Activated CD8-positive, alpha-beta memory T cell treated with anti-CD3 and anti-CD28 coated beads, Interleukin-2, amount 50 U/mL, for 48 hours (primary cell): Measurements from ENCODE around the gene RESP18.
"Not testable (repeated sequence)": the region's sequence is repeated elsewhere in the genome, so short reads cannot be mapped to it uniquely, and the experiment has no call there.

Experiments used
- DNase-seq: peaks from one replicate; pipeline ENCODE4 v3.0.0-alpha.2; 2020

Gene RESP18

DNA sequence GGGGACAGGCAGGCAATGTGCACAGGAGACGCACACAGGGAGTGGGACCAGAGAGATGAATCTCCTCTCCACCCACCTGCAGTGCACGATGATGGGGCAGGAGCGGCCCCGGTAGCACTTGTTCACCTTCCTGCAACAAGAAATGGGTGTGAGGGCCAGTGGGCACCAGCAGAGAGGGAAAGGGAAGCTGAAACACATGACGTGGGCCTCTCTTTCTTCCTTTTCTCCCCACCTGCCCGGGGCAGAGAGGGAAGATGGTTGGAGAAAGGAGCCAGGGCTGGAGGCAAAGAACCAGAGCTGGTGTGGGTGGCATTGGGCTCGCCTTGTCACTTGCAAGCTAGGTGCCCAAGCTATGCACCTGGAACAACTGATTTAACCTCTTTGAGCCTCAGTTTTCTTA is 41.1 kb downstream of the RESP18 start:
- no peak for DNase-seq

DNA sequence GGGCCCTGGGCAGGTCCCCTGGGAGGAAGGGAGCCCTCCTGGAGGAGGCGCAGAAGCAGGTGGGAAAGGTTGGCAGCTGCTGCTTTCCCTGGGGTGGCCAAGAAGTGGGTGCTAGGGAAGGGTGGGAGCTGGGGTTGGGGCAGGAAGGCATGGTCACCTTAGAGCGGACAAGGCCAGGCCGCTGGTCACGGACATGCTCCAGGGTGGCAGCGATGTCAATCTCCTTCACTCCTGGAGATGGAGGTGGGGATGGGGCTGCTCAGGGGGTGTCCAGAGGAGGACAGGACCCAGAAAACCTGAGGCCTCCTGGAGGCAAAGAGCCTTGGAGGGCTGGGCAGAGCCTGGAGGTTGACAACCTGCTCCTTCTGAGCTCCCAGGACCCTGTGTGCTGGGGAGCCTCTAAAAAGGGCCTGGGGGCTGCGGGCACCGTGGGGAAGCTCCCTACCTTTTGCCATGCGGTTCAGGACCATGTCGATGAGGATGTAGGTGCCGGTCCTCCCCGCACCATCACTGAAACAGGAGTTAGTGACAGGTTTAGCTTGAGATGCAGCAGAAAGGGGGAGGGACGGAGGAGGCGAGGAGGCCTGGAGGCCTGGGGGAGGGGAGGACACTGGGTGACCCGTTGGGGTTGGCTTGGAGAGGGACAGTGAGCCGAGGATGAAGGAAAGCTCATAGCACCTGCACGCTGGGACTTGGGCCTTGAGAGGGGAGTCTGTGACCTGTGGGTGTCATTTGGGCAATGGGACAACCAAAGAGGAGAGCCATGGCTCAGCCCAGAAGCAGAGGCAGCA is 42.0 kb downstream of the RESP18 start:
- no peak for DNase-seq

GRCh38 chr2:219289537-219290361 is 42.8 kb downstream of the RESP18 start:
- DNase-seq: no peak

DNA sequence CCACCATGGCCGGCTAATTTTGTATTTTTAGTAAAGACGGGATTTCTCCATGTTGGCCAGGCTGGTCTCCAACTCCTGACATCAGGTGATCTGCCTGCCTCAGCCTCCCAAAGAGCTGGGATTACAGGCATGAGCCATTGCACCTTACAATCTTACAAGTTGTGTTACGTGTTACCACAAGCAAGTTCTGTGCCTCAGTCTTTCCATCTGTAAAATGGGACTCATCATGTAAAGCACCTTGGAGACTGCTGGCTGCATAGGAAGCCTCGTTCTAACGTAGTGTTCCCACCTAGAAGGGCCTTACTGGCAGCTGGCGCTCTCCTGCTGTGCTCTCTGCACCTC is 43.4 kb downstream of the RESP18 start:
- no peak for DNase-seq

DNA sequence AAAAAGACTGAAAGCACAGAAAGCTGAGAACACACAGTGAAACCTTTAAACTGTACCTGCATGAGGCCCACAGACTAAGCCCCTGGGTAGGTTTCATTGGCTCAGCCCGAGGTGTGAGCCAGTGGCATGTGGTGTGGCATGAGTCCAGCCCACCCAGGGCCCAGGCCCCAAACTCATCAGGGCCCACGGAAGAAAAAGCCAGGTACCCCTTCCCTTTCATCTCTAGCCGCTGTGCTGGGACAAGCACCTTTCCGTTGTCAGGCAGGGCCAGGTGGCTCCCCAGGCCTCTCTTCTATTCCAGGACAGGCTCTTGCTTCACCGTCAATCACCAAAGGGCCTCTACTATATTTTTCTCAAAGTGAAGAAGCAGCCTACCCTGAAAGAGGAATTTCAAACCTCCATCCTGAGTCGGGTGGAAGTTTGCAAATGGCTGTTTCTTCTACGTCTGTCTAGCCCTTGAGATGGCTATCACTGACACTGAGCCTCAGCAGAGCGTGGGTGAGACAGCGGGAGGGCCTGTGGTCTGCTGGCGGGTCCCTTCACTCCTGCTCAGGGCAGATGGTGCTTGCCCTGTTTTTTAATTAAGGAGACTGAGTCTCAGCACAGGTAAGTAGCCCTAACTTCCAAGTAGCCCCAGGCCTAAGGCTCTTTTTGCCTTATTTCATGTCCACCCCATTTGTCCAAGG is 44.8 kb downstream of the RESP18 start:
- no peak for DNase-seq

GRCh38 chr2:219287116-219287440 is 45.5 kb downstream of the RESP18 start:
- not testable (repeated sequence) for DNase-seq

DNA sequence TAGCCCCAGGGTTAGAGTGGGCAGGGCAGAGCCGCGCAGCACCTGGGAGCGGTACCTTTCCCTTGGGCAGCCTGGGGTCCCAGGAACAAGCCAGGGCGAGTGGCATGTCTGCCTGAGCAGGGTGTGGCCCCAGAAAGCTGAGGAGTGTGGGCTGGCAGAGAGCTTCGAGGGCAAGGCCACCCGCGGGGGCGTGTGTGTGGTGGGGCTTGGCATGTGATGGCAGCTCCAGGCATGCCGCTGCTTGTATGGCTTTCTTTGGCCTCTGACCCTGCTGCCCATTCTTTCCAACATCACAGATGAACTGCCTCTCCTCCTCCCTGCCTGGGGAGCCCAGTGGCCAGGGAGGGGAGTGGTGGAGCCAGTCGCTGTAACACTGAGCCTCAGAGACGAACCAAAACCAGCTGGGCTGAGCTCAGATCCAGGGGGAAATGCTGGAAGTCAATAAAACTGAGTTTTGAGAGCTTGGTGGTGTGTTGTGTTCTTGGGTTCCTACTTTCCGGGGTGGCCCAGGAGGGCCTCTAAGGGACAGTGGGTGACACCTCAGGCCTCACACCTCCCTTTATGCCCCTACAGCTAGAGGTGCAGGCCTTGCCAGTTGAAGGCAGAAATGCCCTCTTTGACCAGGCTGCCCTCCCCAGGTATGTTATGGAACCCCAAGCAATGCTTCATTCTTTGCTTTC is 46.0 kb downstream of the RESP18 start:
- no peak for DNase-seq

GRCh38 chr2:219285894-219286425 is 46.6 kb downstream of the RESP18 start:
- DNase-seq: no peak

DNA sequence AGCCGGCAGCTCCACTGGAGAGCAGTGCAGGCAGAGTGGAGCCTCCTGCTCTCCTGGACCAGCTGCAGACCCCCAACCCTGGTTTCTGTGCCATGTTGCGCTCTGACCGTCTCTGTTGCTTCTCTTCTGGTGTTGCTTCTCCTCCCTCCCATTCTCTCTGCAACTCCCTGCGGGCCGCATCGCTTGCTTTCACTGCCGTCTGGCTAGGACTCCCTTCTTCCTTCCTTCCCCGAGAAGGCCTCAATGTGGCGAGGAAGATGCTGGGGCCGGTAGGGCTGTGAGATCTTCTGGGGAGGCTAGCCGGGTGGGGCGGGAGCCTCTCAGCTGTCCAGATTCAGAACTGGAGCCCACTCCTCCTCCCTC is 47.2 kb downstream of the RESP18 start:
- no peak for DNase-seq

DNA sequence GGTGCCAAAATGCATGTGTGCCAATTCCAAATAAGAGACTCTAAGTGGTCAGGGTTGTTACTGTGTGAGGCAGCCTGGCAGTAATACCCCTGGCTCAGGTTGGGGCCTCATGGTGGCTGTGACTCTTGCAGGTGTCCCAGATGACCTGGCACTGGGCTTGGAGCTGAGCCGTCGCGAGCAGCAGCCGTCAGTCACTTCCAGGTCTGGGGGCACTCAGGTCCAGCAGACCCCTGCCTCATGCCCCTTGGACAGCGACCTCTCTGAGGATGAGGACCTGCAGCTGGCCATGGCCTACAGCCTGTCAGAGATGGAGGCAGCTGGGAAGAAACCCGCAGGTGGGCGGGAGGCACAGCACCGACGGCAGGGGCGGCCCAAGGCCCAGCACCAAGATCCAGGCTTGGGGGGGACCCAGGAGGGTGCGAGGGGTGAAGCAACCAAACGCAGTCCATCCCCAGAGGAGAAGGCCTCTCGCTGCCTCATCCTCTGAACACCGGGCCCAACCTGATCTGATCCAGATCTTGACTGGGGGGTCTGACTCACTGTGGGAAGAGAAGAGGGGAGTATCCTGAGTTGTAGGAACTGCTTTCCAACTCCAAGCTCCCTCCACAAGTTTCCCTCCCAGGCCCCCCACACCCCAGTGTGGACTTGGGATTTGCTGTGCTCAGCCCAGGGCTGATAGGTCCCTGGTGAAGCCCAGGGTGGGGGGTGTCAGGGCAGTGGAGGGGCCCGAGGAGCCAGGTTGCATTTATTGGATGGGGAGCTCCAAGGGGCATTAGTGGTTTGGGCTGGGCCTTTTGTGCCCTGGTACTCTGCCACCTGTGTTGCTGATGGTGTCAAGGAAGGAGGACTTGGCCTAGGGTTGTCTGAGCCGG is 47.8 kb downstream of the RESP18 start:
- DNase-seq: no peak

- no peak for DNase-seq
Observed at GRCh38 chr2:219282943-219283581, 49.5 kb downstream of the RESP18 start.

GRCh38 chr2:219282375-219282774 is 50.2 kb downstream of the RESP18 start:
- no peak for DNase-seq

DNA sequence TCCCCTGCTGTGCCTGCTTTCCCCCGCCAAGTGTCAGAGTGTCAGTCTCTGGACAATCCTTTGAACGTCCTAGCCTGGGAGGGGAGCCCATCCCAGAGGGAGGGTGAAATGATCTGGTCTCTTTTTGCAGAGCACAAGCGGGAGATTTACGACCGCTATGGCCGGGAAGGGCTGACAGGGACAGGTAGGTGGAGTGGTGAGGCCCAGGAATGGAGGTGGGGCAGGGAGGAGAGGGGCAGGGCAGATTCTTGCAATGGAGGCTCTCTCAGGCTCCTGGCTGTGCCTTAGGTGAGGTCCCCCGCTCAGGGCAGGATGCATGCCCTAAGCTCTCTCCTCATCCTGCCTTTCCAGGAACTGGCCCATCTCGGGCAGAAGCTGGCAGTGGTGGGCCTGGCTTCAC is 51.0 kb downstream of the RESP18 start:
- no peak for DNase-seq

- DNase-seq: no peak
Observed at GRCh38 chr2:219280651-219281050, 51.9 kb downstream of the RESP18 start.

- DNase-seq: no peak
Observed at GRCh38 chr2:219279916-219280516, 52.5 kb downstream of the RESP18 start.

GRCh38 chr2:219279151-219279915 is 53.2 kb downstream of the RESP18 start, which contains the start of gene DNAJB2:
DNAJB2 (plus strand) TSS chr2:219279366; CDS start chr2:219279834, 468 bp downstream.
- DNase-seq: peak; percentile 97

- no peak for DNase-seq
Observed at GRCh38 chr2:219278655-219279150, 53.8 kb downstream of the RESP18 start.

DNA sequence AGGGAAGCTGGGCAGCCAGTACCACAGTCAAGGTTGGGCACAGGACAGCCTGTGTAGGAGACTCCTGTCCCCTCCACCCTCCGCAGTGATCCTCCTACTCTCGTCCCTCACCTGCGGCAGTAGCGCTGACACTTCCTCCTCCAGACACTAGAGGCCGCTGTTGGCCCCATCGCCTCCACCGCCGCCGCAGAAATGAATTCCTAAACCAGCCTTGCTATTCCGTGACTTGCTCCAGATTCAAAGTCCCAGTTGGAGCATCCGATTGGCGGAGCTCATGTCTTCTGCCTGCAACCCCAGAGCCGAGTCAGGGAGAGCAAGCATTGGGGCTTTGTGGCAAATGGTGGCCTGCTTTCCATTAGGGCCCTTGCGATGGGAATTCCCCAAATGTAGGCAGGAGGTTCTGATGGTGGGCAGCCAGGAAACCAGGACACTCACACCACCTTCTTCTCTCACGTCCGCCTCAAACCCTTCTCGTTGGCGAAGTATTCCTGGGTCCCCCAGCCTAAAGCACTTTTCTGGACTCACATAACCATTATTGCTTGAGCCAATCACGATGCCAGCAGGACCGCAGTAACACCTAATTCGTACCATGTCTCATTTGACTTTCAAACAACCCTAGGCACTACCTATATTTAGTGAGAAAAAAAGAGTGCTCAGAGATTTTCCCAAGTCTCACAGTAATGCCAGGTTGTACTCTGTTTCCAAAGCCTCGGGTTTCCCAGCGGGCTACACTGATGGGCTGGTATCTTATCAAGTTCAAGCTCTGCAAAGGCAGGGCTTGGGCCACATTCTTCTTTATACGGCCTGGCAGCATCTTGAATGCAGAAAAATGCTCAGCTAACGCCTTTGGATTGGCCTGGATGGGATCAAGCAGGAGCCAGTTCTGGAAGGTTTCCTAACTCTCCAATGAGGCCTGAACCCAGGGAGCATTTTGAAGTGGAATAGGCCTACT is 54.6 kb downstream of the RESP18 start:
- DNase-seq: peak; percentile 91
